ENCODE data around the gene HDAC5. TPM values are rescaled to one million over a fixed set of nuclear protein-coding genes. Genes with fewer than 3 reads are reported as not detected.

Gene HDAC5
- total and polyA plus RNA-seq, 2 of the 8 experiments (the other 6 are each of a cell fraction or from before 2014, with no cell fraction given), result 48.5 to 54.4 TPM

DNA sequence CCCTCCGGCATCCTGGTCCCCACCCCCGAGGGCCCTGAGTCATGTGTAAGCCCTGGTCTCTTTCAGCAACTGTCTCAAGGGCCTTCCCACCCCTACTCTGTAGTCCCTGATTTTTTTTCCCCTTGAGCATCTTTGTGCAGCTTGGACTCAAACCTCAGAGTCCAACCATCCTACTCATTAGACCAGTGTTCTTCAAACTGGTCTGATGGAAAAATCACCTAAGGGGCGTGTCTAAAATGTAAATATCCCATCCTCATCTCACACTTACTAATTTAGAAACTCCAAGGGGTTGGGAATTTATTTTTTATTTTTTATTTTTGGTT lies 52.3 kb downstream of the HDAC5 start:
- no peaks in the 10 kb centered on the region for H3K79me1 ChIP-seq (ENCODE audit: low read depth, low read length)
- peaks cover 6% of the 10 kb centered on the region; the same call in 1 of the 2 replicates for H3K23me2 ChIP-seq (ENCODE audit: low read depth, low read length)
- H3K4ac ChIP-seq (replicated peaks; ENCODE audit: insufficient read length, low read depth, low read length), result no peak overlapping the region
- peaks cover 0 to 19% of the 10 kb centered on the region in 2 experiments; a peak in 2 of 4 replicates for H3K79me2 ChIP-seq (ENCODE audit: control insufficient read depth in 1 of 2, insufficient read depth in 2 of 2, low read length in 2 of 2)
- H3K18ac ChIP-seq (ENCODE audit: extremely low read depth, low read length), result 0 out of 2 replicates have a peak overlapping the region, but pooled peaks have one; percentile 84
- H4K91ac ChIP-seq (replicated peaks; ENCODE audit: insufficient read length, low read length), result peak overlapping the region; percentile 84
- ChIA-PET CTCF (ENCODE audit: partially characterized antibody) (interaction anchor here (7.1 kb wide), 1 partner anchor 15 kb away, joined by 71 read pairs; no protein-coding TSS in a partner anchor), POLR2A (ENCODE audit: partially characterized antibody) (interaction anchor here (0.7 to 4.2 kb wide), 6 partner anchors 12 to 53 kb away, joined by 3 to 33 read pairs (median 4); partner anchors contain the start of gene HDAC5)
- peaks cover 0 to 4% (median under 1%) of the 10 kb centered on the region in 4 experiments; a peak in 3 of 7 replicates for H3K4me1 ChIP-seq (replicated peaks in 1 of 4; ENCODE audit: control insufficient read depth in 3 of 4, insufficient read depth in 4 of 4, low read length in 3 of 4)
- H3K4me3 ChIP-seq (ENCODE audit: extremely low read depth in 1 of 4, insufficient read depth in 2 of 4, low read depth in 3 of 4, low read length in 4 of 4), result peak overlapping the region; percentile 50 to 86 (median 82)
- H3K9me3 ChIP-seq (ENCODE audit: insufficient read depth in 2 of 2, low read depth in 1 of 2, low read length in 1 of 2), result no peaks in the 10 kb centered on the region
- H2BK5ac ChIP-seq (ENCODE audit: low read depth, low read length), result peak overlapping the region; percentile 88
- DNase-seq (ENCODE audit: low read depth in 1 of 2, low spot score in 2 of 2) (no peak), FAIRE-seq (no peak)
- no peak overlapping the region for H2BK20ac ChIP-seq (ENCODE audit: low read length)
- no peak overlapping the region for H3K23ac ChIP-seq (ENCODE audit: insufficient read length)
- peak overlapping the region in 3 of 4 experiments; percentile 55 to 88 (median 84); a peak in 6 of 7 replicates for H3K9ac ChIP-seq (replicated peaks in 1 of 4; ENCODE audit: extremely low read depth in 1 of 4, low read depth in 3 of 4, low read length in 3 of 4)
- H2BK120ac ChIP-seq (replicated peaks; ENCODE audit: low read depth, low read length), result no peak overlapping the region
- no peak overlapping the region for H2AK5ac ChIP-seq (ENCODE audit: low read depth, low read length)
- TF ChIP-seq CBX5 (IDR thresholded peaks at IDR 0.05; ENCODE audit: low read depth, low read length) (no peak), SIRT6 (IDR thresholded peaks at IDR 0.05; ENCODE audit: low read length) (no peak), TCF12 (IDR thresholded peaks at IDR 0.05; ENCODE audit: low read depth, low read length) (no peak)
- TF ChIP-seq, protein P1, sequence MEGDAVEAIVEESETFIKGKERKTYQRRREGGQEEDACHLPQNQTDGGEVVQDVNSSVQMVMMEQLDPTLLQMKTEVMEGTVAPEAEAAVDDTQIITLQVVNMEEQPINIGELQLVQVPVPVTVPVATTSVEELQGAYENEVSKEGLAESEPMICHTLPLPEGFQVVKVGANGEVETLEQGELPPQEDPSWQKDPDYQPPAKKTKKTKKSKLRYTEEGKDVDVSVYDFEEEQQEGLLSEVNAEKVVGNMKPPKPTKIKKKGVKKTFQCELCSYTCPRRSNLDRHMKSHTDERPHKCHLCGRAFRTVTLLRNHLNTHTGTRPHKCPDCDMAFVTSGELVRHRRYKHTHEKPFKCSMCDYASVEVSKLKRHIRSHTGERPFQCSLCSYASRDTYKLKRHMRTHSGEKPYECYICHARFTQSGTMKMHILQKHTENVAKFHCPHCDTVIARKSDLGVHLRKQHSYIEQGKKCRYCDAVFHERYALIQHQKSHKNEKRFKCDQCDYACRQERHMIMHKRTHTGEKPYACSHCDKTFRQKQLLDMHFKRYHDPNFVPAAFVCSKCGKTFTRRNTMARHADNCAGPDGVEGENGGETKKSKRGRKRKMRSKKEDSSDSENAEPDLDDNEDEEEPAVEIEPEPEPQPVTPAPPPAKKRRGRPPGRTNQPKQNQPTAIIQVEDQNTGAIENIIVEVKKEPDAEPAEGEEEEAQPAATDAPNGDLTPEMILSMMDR (IDR thresholded peaks at IDR 0.05; ENCODE audit: control extremely low read depth in 1 of 3, insufficient read depth in 1 of 3, low read depth in 1 of 3, low read length in 3 of 3), result no peak
- H3K27ac ChIP-seq (ENCODE audit: low read depth, low read length), result peak overlapping the region; percentile 96
- WGBS, 2 experiments (ENCODE audit: extremely low coverage in 1 of 2, insufficient coverage in 1 of 2, insufficient read length in 1 of 2, insufficient replicate concordance in 2 of 2, low coverage in 1 of 2, low lambda C conversion rate in 2 of 2, missing lambda C conversion rate in 1 of 2), result 1% methylated on average over 3 of the region's 3 CpGs; no CpG with 5 or more reads in 1 of the 2 experiments
- no peak overlapping the region for H2BK15ac ChIP-seq (ENCODE audit: low read length)
- no peaks in the 10 kb centered on the region for H3K27me3 ChIP-seq (replicated peaks in 1 of 4; ENCODE audit: control insufficient read depth in 3 of 4, extremely low read depth in 1 of 4, insufficient read depth in 3 of 4, low read length in 3 of 4)
- H4K8ac ChIP-seq (ENCODE audit: extremely low read depth, insufficient read depth, low read length), result peak overlapping the region; percentile 91; the same call in 1 of the 2 replicates
- peak overlapping the region; percentile 45; the same call in 1 of the 2 replicates for H2BK12ac ChIP-seq (ENCODE audit: low read depth, low read length)
- H4K20me1 ChIP-seq (replicated peaks in 1 of 2; ENCODE audit: control insufficient read depth in 1 of 2, insufficient read depth in 2 of 2, low read length in 2 of 2), result peaks cover 0 to 7% of the 10 kb centered on the region in 2 experiments
- H3K36me3 ChIP-seq (ENCODE audit: control insufficient read depth in 2 of 4, insufficient read depth in 4 of 4, low read length in 3 of 4), result peaks cover 9 to 20% (median 14%) of the 10 kb centered on the region in 4 experiments; a peak in 6 of 8 replicates
- peak overlapping the region; percentile 77 to 87 for H3K4me2 ChIP-seq (ENCODE audit: insufficient read depth in 1 of 2, low read depth in 2 of 2, low read length in 2 of 2)
- H3K56ac ChIP-seq (replicated peaks; ENCODE audit: insufficient read length, low read depth, low read length), result peak overlapping the region; percentile 13
- H3K14ac ChIP-seq (ENCODE audit: insufficient read length), result no peak overlapping the region
- no peak overlapping the region for H2AFZ ChIP-seq (ENCODE audit: low read length)
- peak overlapping the region; percentile 74 for H4K5ac ChIP-seq (ENCODE audit: insufficient read length, low read depth, low read length)

All from H1 (cell line).